NB4 (cell line): ENCODE results near the gene RTCA.

ENCODE experiments used
- DNase-seq: peaks from one replicate; pipeline ENCODE4 v3.0.0; 2010; ENCODE audit warnings: low read depth
- H3K4me3 ChIP-seq: one replicate; pipeline ENCODE4 v1.5.1; 2011; ENCODE audit warnings: mild to moderate bottlenecking, low read depth, low read length, moderate library complexity
- MYC ChIP-seq: IDR thresholded peaks from 2 replicates; pipeline ENCODE4 v1.6.1; 2011; ENCODE audit warnings: low read depth, low read length
- POLR2A ChIP-seq: IDR thresholded peaks from 2 replicates; pipeline ENCODE4 v1.6.1; 2011; ENCODE audit warnings: mild to moderate bottlenecking; ENCODE audit not compliant: insufficient read length; ENCODE audit errors: extremely low read depth
- TF ChIP-seq, protein P1 (sequence below): IDR thresholded peaks from one replicate; pipeline ENCODE4 v1.5.1; 2012; ENCODE audit warnings: low read depth, low read length
- TF ChIP-seq, protein P2 (sequence below): IDR thresholded peaks from 2 replicates; pipeline ENCODE4 v1.6.1; 2011; ENCODE audit warnings: low read depth, low read length

The RTCA gene

DNA sequence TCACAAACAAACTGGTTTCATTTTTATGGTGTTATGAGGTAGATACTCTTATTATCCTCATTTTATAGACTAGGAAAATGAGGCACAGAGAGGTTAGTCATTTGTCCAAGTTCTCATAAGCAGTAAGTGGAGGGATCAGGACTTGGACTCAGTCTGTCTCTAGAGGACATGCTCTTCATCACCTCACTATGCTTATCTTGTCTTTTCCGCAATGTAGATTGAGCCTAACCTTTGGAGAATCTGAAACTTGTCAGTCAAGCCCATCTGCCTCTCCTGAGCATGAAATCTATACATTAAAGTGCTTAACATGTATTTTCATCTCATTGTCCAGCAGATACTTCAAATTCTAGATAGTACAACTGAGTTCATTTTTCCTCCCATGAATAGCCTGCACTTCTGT, 74.5 kb downstream of the RTCA start:
- no peak overlapping the region for H3K4me3 ChIP-seq
- DNase-seq: no peak
- TF ChIP-seq MYC (no peak), POLR2A (no peak)
- TF ChIP-seq, protein P1, sequence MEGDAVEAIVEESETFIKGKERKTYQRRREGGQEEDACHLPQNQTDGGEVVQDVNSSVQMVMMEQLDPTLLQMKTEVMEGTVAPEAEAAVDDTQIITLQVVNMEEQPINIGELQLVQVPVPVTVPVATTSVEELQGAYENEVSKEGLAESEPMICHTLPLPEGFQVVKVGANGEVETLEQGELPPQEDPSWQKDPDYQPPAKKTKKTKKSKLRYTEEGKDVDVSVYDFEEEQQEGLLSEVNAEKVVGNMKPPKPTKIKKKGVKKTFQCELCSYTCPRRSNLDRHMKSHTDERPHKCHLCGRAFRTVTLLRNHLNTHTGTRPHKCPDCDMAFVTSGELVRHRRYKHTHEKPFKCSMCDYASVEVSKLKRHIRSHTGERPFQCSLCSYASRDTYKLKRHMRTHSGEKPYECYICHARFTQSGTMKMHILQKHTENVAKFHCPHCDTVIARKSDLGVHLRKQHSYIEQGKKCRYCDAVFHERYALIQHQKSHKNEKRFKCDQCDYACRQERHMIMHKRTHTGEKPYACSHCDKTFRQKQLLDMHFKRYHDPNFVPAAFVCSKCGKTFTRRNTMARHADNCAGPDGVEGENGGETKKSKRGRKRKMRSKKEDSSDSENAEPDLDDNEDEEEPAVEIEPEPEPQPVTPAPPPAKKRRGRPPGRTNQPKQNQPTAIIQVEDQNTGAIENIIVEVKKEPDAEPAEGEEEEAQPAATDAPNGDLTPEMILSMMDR: no peak
- TF ChIP-seq, protein P2, sequence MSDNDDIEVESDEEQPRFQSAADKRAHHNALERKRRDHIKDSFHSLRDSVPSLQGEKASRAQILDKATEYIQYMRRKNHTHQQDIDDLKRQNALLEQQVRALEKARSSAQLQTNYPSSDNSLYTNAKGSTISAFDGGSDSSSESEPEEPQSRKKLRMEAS: no peak

DNA sequence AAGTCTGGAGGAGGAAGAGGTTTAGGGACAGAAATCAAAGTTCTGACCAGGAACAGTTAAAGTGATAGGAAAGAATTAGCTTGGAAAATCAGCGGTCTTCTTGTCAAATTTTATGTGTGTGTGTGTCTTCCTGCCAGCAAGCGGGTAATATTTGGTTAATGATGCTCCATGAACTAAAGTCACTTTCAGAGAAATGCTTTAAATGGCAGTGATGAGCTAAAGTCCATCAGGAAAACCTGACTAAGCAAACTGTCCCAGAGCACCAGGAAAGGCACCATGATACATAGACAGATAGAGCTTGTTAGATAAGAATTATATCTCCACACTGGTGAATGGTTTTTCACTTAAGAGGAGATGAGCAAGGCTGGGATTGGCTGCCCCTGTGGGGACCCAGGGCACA, 76.3 kb downstream of the RTCA start:
- no peak for TF ChIP-seq POLR2A
- TF ChIP-seq, protein P1: no peak
- TF ChIP-seq, protein P2: no peak
- TF ChIP-seq MYC: no peak

More for the DNA sequence above, 76.3 kb downstream of the RTCA start:
- DNase-seq: no peak
- no peak overlapping the region for H3K4me3 ChIP-seq
